HEK293T (cell line): ENCODE measurements around the gene SIGLEC1.

ENCODE experiments used
- ARNT ChIP-seq: fragments of 450-650 bp; IDR thresholded peaks from 2 replicates; pipeline ENCODE4 v1.6.1; 2017; ENCODE audit warnings: mild to moderate bottlenecking
- BHLHE40 ChIP-seq: fragments of 450-650 bp; IDR thresholded peaks from 2 replicates; pipeline ENCODE4 v1.6.1; 2016; ENCODE audit warnings: mild to moderate bottlenecking, moderate library complexity, borderline replicate concordance
- CTBP1 ChIP-seq: fragments of 450-650 bp; IDR thresholded peaks from 2 replicates; pipeline ENCODE4 v1.6.1; 2016; ENCODE audit warnings: borderline replicate concordance
- ELF4 ChIP-seq: fragments of 450-650 bp; IDR thresholded peaks from 2 replicates; pipeline ENCODE4 v1.6.1; 2017; ENCODE audit warnings: antibody characterized with exemption
- FOXA1 ChIP-seq: fragments of 450-650 bp; IDR thresholded peaks from 2 replicates; pipeline ENCODE4 v1.6.1; 2016; ENCODE audit warnings: mild to moderate bottlenecking
- FOXK2 ChIP-seq: fragments of 450-650 bp; IDR thresholded peaks from 2 replicates; pipeline ENCODE4 v1.6.1; 2016; ENCODE audit warnings: mild to moderate bottlenecking
- FOXM1 ChIP-seq: fragments of 450-650 bp; IDR thresholded peaks from 2 replicates; pipeline ENCODE4 v1.6.1; 2017; ENCODE audit warnings: mild to moderate bottlenecking, borderline replicate concordance
- HDGF ChIP-seq: fragments of 450-650 bp; IDR thresholded peaks from 2 replicates; pipeline ENCODE4 v1.6.1; 2017; ENCODE audit warnings: antibody characterized with exemption, borderline replicate concordance
- LEF1 ChIP-seq: fragments of 450-650 bp; IDR thresholded peaks from 2 replicates; pipeline ENCODE4 v1.6.1; 2017; ENCODE audit warnings: mild to moderate bottlenecking, borderline replicate concordance
- NFRKB ChIP-seq: fragments of 450-650 bp; IDR thresholded peaks from 2 replicates; pipeline ENCODE4 v1.6.1; 2016; ENCODE audit warnings: mild to moderate bottlenecking, moderate library complexity
- SP1 ChIP-seq: fragments of 450-650 bp; IDR thresholded peaks from 2 replicates; pipeline ENCODE4 v1.6.1; 2017
- TARDBP ChIP-seq: fragments of 450-650 bp; IDR thresholded peaks from 2 replicates; pipeline ENCODE4 v1.6.1; 2016
- ZNF384 ChIP-seq: fragments of 450-650 bp; IDR thresholded peaks from 2 replicates; pipeline ENCODE4 v1.6.1; 2016

- TF ChIP-seq BHLHE40 (no peak), SP1 (no peak), ARNT (no peak), FOXM1 (no peak), NFRKB (no peak), CTBP1 (no peak), TARDBP (no peak), LEF1 (no peak), HDGF (no peak), ZNF384 (no peak), FOXK2 (no peak), FOXA1 (no peak), ELF4 (no peak)
Measured at GRCh38 chr20:3699037-3699436, 13.4 kb downstream of the SIGLEC1 start.
